Progenitor cell of endocrine pancreas (in vitro differentiated cells): ENCODE data around the gene PMEPA1. TPM values are rescaled to one million over a fixed set of nuclear protein-coding genes. Genes with fewer than 3 reads are reported as not detected.

Experiments used
- DNase-seq: peaks from one replicate; pipeline ENCODE4 v3.0.0; 2021; ENCODE audit warnings: low spot score; ENCODE audit not compliant: unreplicated experiment
- H3K27ac Mint-ChIP-seq: 2 replicates; pipeline ENCODE4 v1.8.0; 2021; ENCODE audit warnings: mild to moderate bottlenecking, moderate library complexity, mixed read lengths
- H3K27me3 Mint-ChIP-seq: 2 replicates; pipeline ENCODE4 v1.8.0; 2021; ENCODE audit warnings: mixed read lengths
- H3K36me3 Mint-ChIP-seq: 2 replicates; pipeline ENCODE4 v1.8.0; 2022; ENCODE audit warnings: mixed read lengths; ENCODE audit not compliant: insufficient read depth
- H3K4me1 Mint-ChIP-seq: 2 replicates; pipeline ENCODE4 v1.8.0; 2021; ENCODE audit warnings: low read depth, mixed read lengths
- H3K4me3 Mint-ChIP-seq: 2 replicates; pipeline ENCODE4 v1.8.0; 2021; ENCODE audit warnings: low read depth, mild to moderate bottlenecking, moderate library complexity, mixed read lengths
- H3K9me3 Mint-ChIP-seq: 2 replicates; pipeline ENCODE4 v1.8.0; 2021; ENCODE audit warnings: low read depth, mixed read lengths
- CTCF ChIP-seq: fragments of 200-600 bp; sonication (generic); IDR thresholded peaks from one replicate; pipeline ENCODE4 v1.5.0; 2021; ENCODE audit warnings: antibody characterized with exemption, mild to moderate bottlenecking; ENCODE audit not compliant: unreplicated experiment
- total RNA-seq: library from RNA; stranded (reverse); gene quantifications from 2 replicates; pipeline ENCODE4 v1.2.1, GENCODE V29; 2021

PMEPA1 gene
- total RNA-seq, 1 donor from 2014 or later: 9.1 TPM

GRCh38 chr20:57754190-57754589 lies 44.4 kb upstream of the PMEPA1 start:
- H3K27me3 Mint-ChIP-seq: peaks cover 2% of the 10 kb centered on the region
- peaks cover 6% of the 10 kb centered on the region for H3K4me1 Mint-ChIP-seq
- no peak for DNase-seq
- TF ChIP-seq CTCF: no peak
- H3K4me3 Mint-ChIP-seq: no peak overlapping the region
- no peaks in the 10 kb centered on the region for H3K36me3 Mint-ChIP-seq
- no peak overlapping the region for H3K27ac Mint-ChIP-seq
- H3K9me3 Mint-ChIP-seq: no peaks in the 10 kb centered on the region

DNA sequence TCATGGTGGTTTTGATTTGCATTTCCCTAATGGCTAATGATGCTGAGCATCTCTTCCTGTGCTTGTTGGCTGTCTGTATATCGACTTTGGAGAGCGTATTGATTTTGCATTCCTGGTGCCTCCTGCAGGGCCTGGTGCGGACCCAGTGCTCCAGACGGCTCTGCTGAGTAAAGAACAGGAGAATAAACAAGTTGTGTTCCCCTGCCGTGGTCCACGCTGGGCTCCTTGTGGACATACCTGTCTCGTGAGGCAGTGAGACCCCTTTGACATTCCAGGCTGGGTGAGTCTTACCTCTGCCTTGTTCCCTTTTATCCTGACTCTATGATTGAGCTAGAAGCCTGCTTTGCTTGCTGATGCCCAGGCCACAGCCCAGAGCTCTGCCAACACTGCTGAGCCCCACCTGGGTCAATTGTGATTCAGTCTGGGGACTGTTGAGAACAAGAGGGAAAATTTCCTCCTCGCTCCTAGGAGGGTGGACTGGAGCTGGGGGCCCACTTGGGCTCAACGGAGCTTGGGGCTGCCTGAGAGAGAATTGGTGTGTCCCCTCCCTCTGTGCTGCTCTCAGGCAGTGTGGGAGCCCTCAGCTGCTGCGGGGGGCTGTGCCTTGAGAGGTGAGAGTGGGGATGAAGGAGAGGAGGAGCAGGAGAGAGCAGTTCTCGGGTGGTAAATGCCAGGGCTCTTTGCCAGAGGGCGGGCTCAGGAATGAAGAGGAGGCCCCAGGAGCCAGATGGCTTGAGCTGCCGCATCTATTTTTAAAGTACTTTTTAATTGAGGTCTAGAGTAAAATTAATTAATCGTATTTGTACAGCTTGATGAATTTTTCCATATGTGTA lies 43.7 kb upstream of the PMEPA1 start:
- DNase-seq: peak; percentile 38
- TF ChIP-seq CTCF: no peak
- Mint-ChIP-seq H3K9me3 (no peaks in the 10 kb centered on the region), H3K27ac (peak overlapping the region; percentile 92), H3K36me3 (no peaks in the 10 kb centered on the region), H3K4me3 (no peak overlapping the region), H3K4me1 (peaks cover 6% of the 10 kb centered on the region), H3K27me3 (peaks cover 2% of the 10 kb centered on the region)

- H3K4me3 Mint-ChIP-seq: no peak overlapping the region
- no peaks in the 10 kb centered on the region for H3K36me3 Mint-ChIP-seq
- H3K27me3 Mint-ChIP-seq: peaks cover 2% of the 10 kb centered on the region
Observed at GRCh38 chr20:57751411-57751810, 41.6 kb upstream of the PMEPA1 start.

GRCh38 chr20:57749869-57750268 lies 40.1 kb upstream of the PMEPA1 start:
- H3K4me1 Mint-ChIP-seq: peaks cover 13% of the 10 kb centered on the region
- no peak for DNase-seq
- H3K27me3 Mint-ChIP-seq: peaks cover 2% of the 10 kb centered on the region
- no peak overlapping the region for H3K4me3 Mint-ChIP-seq
- no peak for TF ChIP-seq CTCF
- no peaks in the 10 kb centered on the region for H3K36me3 Mint-ChIP-seq
- H3K27ac Mint-ChIP-seq: no peak overlapping the region
- no peaks in the 10 kb centered on the region for H3K9me3 Mint-ChIP-seq

More at GRCh38 chr20:57751411-57751810, 41.6 kb upstream of the PMEPA1 start:
- H3K27ac Mint-ChIP-seq: no peak overlapping the region
- H3K9me3 Mint-ChIP-seq: no peaks in the 10 kb centered on the region
- H3K4me1 Mint-ChIP-seq: peaks cover 12% of the 10 kb centered on the region
- DNase-seq: no peak
- no peak for TF ChIP-seq CTCF

GRCh38 chr20:57749131-57749690 lies 39.4 kb upstream of the PMEPA1 start:
- no peak for DNase-seq
- Mint-ChIP-seq H3K27me3 (no peaks in the 10 kb centered on the region), H3K36me3 (no peaks in the 10 kb centered on the region), H3K4me1 (peaks cover 13% of the 10 kb centered on the region), H3K9me3 (no peaks in the 10 kb centered on the region), H3K4me3 (no peak overlapping the region), H3K27ac (no peak overlapping the region)
- TF ChIP-seq CTCF: no peak
